ENCODE data around the gene ATP10A.

ATP10A gene

GRCh38 chr15:25824618-25825017 lies 38.5 kb downstream of the ATP10A start:
- no peak for FAIRE-seq

GRCh38 chr15:25812845-25813244 lies 50.3 kb downstream of the ATP10A start:
- no peak for FAIRE-seq

GRCh38 chr15:25812073-25812472 lies 51.1 kb downstream of the ATP10A start:
- no peak for FAIRE-seq

GRCh38 chr15:25811481-25811906 lies 51.6 kb downstream of the ATP10A start:
- FAIRE-seq = no peak

GRCh38 chr15:25810631-25811091 lies 52.5 kb downstream of the ATP10A start:
- FAIRE-seq = no peak

GRCh38 chr15:25810154-25810553 lies 53.0 kb downstream of the ATP10A start:
- FAIRE-seq = no peak

GRCh38 chr15:25807063-25807462 lies 56.1 kb downstream of the ATP10A start:
- no peak for FAIRE-seq

- no peak for FAIRE-seq
Measured at GRCh38 chr15:25805031-25805430, 58.1 kb downstream of the ATP10A start.

GRCh38 chr15:25804451-25804850 lies 58.7 kb downstream of the ATP10A start:
- FAIRE-seq = no peak

GRCh38 chr15:25803541-25803940 lies 59.6 kb downstream of the ATP10A start:
- FAIRE-seq = no peak

- no peak for FAIRE-seq
Measured at GRCh38 chr15:25803036-25803435, 60.1 kb downstream of the ATP10A start.

- no peak for FAIRE-seq
Measured at GRCh38 chr15:25802285-25802830, 60.8 kb downstream of the ATP10A start.

- FAIRE-seq = no peak
Measured at GRCh38 chr15:25801586-25802284, 61.4 kb downstream of the ATP10A start.

- no peak for FAIRE-seq
Measured at GRCh38 chr15:25800761-25801515, 62.2 kb downstream of the ATP10A start.

GRCh38 chr15:25799906-25800700 lies 63.0 kb downstream of the ATP10A start:
- no peak for FAIRE-seq

GRCh38 chr15:25797936-25798901 lies 64.9 kb downstream of the ATP10A start:
- FAIRE-seq = no peak

GRCh38 chr15:25797511-25797935 lies 65.6 kb downstream of the ATP10A start:
- FAIRE-seq = no peak

GRCh38 chr15:25797035-25797434 lies 66.1 kb downstream of the ATP10A start:
- no peak for FAIRE-seq

GRCh38 chr15:25796395-25796794 lies 66.7 kb downstream of the ATP10A start:
- no peak for FAIRE-seq

- no peak for FAIRE-seq
Measured at GRCh38 chr15:25795712-25796111, 67.4 kb downstream of the ATP10A start.

GRCh38 chr15:25795061-25795460 lies 68.1 kb downstream of the ATP10A start:
- no peak for FAIRE-seq

Data from colon (tissue), 2 donors.